Left lung (tissue), 10 donors: ENCODE measurements around the gene SLC35F3. TPM values are rescaled to one million over a fixed set of nuclear protein-coding genes. Genes with fewer than 3 reads are reported as not detected.

ENCODE experiments used
- ATAC-seq: fragments of 200-7000 bp; cut with Tn5 transposase; one replicate; pipeline ENCODE4 v1.9.1; 2020; ENCODE audit warnings: moderate library complexity
- DNase-seq, 4 donors: peaks; one replicate each; pipeline ENCODE4 v3.0.0-alpha.2; 2013 to 2020
- H3K27ac ChIP-seq, 2 donors: fragments of 200-600 bp; sonication (generic) in 1 of 2; one replicate each; pipeline versions ENCODE4 v1.5.0 to v1.8.0; 2020 to 2021
- H3K27me3 ChIP-seq, 2 donors: fragments of 200-600 bp; sonication (generic) in 1 of 2; one replicate each; pipeline versions ENCODE4 v1.5.0 to v1.8.0; 2020 to 2021
- H3K36me3 ChIP-seq, 2 donors: fragments of 200-600 bp; sonication (generic) in 1 of 2; one replicate each; pipeline versions ENCODE4 v1.5.0 to v1.8.0; 2020 to 2021
- H3K4me1 ChIP-seq, 2 donors: fragments of 200-600 bp; one replicate each; pipeline ENCODE4 v1.8.0; 2021
- H3K4me3 ChIP-seq, 2 donors: fragments of 200-600 bp; sonication (generic) in 1 of 2; one replicate each; pipeline versions ENCODE4 v1.5.0 to v1.8.0; 2020 to 2021; ENCODE audit warnings: mild to moderate bottlenecking in 1 of 2
- H3K9me3 ChIP-seq, 2 donors: fragments of 200-600 bp; sonication (generic) in 1 of 2; one replicate each; pipeline versions ENCODE4 v1.5.0 to v1.8.0; 2020 to 2021
- CTCF ChIP-seq, 2 donors: fragments of 200-600 bp; sonication (generic) in 1 of 2; IDR thresholded peaks; one replicate each; pipeline versions ENCODE4 v1.5.0 to v1.8.0; 2021; ENCODE audit warnings: antibody characterized with exemption in 2 of 2
- intact Hi-C, 2 donors: fragments of 100-400 bp; cut with DNase I; formaldehyde crosslinking; loops; one replicate each; pipeline versions ENCODE4 v1.11.2 to v1.14.2; 2022
- polyA plus RNA-seq, 6 donors: library from polyadenylated mRNA; unstranded; fragments of 120-200 nt; gene quantifications; one replicate each; pipeline ENCODE4 v1.2.1, GENCODE V29; 2013; ENCODE audit not compliant: insufficient read length in 6 of 6
- total RNA-seq, 2 donors: library from RNA; stranded (reverse); fragmentation: NEBNext Ultra II Directional; extraction: Animal tissue kit (Norgen Biotek cat#: 25700); gene quantifications; one replicate each; pipeline ENCODE4 v1.2.1, GENCODE V29; 2021
- donor health status: DM: no; HTN: yes; CAD: no.
- donor health status: DM: no; HTN: no; CAD: no.

SLC35F3 gene
- total and polyA plus RNA-seq, 8 donors: 0.58 to 1.9 (median 1.5) TPM

GRCh38 chr1:234270581-234271242 lies 366.2 kb downstream of the SLC35F3 start:
- H3K36me3 ChIP-seq: no peaks in the 10 kb centered on the region
- DNase-seq: no peak
- H3K27me3 ChIP-seq: no peaks in the 10 kb centered on the region
- no peaks in the 10 kb centered on the region for H3K9me3 ChIP-seq
- no peak overlapping the region for H3K4me3 ChIP-seq
- H3K27ac ChIP-seq: no peak overlapping the region
- intact Hi-C loops: no loop called here
- no peaks in the 10 kb centered on the region for H3K4me1 ChIP-seq
- no peak for ATAC-seq
- TF ChIP-seq CTCF (IDR thresholded peaks at IDR 0.05): no peak

- H3K27me3 ChIP-seq: no peaks in the 10 kb centered on the region
- no peaks in the 10 kb centered on the region for H3K36me3 ChIP-seq
- no peak for TF ChIP-seq CTCF (IDR thresholded peaks at IDR 0.05)
- no peak overlapping the region for H3K4me3 ChIP-seq
- intact Hi-C loops: no loop called here
- H3K9me3 ChIP-seq: no peaks in the 10 kb centered on the region
- ATAC-seq (no peak), DNase-seq (no peak)
- H3K4me1 ChIP-seq: no peaks in the 10 kb centered on the region
- no peak overlapping the region for H3K27ac ChIP-seq
Measured at GRCh38 chr1:234271243-234271606, 366.7 kb downstream of the SLC35F3 start.

GRCh38 chr1:234272656-234273312 lies 368.3 kb downstream of the SLC35F3 start:
- H3K4me3 ChIP-seq: no peak overlapping the region
- no peak overlapping the region for H3K27ac ChIP-seq
- no peaks in the 10 kb centered on the region for H3K27me3 ChIP-seq
- no peaks in the 10 kb centered on the region for H3K4me1 ChIP-seq
- intact Hi-C loops: no loop called here
- no peak for ATAC-seq
- H3K36me3 ChIP-seq: no peaks in the 10 kb centered on the region
- no peaks in the 10 kb centered on the region for H3K9me3 ChIP-seq
- no peak for TF ChIP-seq CTCF (IDR thresholded peaks at IDR 0.05)
- no peak for DNase-seq

- DNase-seq (no peak), ATAC-seq (no peak)
- Histone ChIP-seq H3K27ac (no peak overlapping the region), H3K4me3 (no peak overlapping the region), H3K27me3 (no peaks in the 10 kb centered on the region), H3K4me1 (no peaks in the 10 kb centered on the region), H3K9me3 (no peaks in the 10 kb centered on the region), H3K36me3 (no peaks in the 10 kb centered on the region)
- TF ChIP-seq CTCF (IDR thresholded peaks at IDR 0.05): no peak
- intact Hi-C loops: no loop called here
Measured at GRCh38 chr1:234273981-234274380, 369.5 kb downstream of the SLC35F3 start.

GRCh38 chr1:234276151-234276788 lies 371.8 kb downstream of the SLC35F3 start:
- ATAC-seq (no peak), DNase-seq (no peak)
- no peaks in the 10 kb centered on the region for H3K36me3 ChIP-seq
- H3K4me1 ChIP-seq: no peaks in the 10 kb centered on the region
- no peak overlapping the region for H3K4me3 ChIP-seq
- no peak overlapping the region for H3K27ac ChIP-seq
- TF ChIP-seq CTCF (IDR thresholded peaks at IDR 0.05): no peak
- no peaks in the 10 kb centered on the region for H3K27me3 ChIP-seq
- intact Hi-C loops: no loop called here
- no peaks in the 10 kb centered on the region for H3K9me3 ChIP-seq
